ENCODE measurements around the gene ASS1.

DNA sequence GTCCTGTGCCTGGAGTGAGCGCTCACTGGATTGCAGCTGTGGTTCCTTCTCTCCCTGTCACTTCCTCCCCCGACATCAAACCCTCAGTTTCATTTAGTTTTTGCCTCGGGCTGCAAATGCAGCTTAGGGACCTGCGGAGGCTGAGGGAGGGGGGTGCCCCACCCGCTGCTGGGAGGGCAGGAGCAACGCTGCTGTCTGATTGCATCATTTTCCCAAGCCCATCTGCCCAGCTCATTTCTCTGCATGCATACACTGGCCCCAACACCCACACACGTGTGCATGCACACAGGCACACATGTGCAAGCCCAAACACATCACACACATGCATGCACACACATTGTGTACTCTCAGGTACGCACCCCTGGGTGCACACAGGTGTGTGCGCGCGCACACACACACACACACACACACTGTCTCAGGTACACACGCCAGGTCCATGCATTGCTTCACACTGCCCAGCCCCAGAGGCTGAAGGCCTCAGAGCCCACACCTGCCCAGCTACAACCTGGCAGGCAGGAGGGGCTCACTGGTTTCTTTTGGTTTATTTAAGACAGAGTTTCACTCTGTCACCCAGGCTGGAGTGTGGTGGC, 3.4 kb downstream of the ASS1 start:
- TF ChIP-seq, protein P1, sequence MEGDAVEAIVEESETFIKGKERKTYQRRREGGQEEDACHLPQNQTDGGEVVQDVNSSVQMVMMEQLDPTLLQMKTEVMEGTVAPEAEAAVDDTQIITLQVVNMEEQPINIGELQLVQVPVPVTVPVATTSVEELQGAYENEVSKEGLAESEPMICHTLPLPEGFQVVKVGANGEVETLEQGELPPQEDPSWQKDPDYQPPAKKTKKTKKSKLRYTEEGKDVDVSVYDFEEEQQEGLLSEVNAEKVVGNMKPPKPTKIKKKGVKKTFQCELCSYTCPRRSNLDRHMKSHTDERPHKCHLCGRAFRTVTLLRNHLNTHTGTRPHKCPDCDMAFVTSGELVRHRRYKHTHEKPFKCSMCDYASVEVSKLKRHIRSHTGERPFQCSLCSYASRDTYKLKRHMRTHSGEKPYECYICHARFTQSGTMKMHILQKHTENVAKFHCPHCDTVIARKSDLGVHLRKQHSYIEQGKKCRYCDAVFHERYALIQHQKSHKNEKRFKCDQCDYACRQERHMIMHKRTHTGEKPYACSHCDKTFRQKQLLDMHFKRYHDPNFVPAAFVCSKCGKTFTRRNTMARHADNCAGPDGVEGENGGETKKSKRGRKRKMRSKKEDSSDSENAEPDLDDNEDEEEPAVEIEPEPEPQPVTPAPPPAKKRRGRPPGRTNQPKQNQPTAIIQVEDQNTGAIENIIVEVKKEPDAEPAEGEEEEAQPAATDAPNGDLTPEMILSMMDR (IDR thresholded peaks at IDR 0.05) = no peak
- TF ChIP-seq POLR2AphosphoS5 (IDR thresholded peaks at IDR 0.05; ENCODE audit: low read depth, low read length) = no peak
- TF ChIP-seq, protein P2, sequence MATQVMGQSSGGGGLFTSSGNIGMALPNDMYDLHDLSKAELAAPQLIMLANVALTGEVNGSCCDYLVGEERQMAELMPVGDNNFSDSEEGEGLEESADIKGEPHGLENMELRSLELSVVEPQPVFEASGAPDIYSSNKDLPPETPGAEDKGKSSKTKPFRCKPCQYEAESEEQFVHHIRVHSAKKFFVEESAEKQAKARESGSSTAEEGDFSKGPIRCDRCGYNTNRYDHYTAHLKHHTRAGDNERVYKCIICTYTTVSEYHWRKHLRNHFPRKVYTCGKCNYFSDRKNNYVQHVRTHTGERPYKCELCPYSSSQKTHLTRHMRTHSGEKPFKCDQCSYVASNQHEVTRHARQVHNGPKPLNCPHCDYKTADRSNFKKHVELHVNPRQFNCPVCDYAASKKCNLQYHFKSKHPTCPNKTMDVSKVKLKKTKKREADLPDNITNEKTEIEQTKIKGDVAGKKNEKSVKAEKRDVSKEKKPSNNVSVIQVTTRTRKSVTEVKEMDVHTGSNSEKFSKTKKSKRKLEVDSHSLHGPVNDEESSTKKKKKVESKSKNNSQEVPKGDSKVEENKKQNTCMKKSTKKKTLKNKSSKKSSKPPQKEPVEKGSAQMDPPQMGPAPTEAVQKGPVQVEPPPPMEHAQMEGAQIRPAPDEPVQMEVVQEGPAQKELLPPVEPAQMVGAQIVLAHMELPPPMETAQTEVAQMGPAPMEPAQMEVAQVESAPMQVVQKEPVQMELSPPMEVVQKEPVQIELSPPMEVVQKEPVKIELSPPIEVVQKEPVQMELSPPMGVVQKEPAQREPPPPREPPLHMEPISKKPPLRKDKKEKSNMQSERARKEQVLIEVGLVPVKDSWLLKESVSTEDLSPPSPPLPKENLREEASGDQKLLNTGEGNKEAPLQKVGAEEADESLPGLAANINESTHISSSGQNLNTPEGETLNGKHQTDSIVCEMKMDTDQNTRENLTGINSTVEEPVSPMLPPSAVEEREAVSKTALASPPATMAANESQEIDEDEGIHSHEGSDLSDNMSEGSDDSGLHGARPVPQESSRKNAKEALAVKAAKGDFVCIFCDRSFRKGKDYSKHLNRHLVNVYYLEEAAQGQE (IDR thresholded peaks at IDR 0.05; ENCODE audit: insufficient read depth in 1 of 2, low read depth in 2 of 2, low read length in 1 of 2) = no peak
- no peak for TF ChIP-seq TCF7L2 (IDR thresholded peaks at IDR 0.05; ENCODE audit: low read depth, low read length)
- no peak for TF ChIP-seq SIN3A (IDR thresholded peaks at IDR 0.05; ENCODE audit: borderline replicate concordance, insufficient read depth, low read depth, low read length)
